ENCODE data around the gene FBXO47. TPM values are rescaled to one million over a fixed set of nuclear protein-coding genes. Genes with fewer than 3 reads are reported as not detected.
"Not testable (repeated sequence)": the region's sequence is repeated elsewhere in the genome, so short reads cannot be mapped to it uniquely, and the experiment has no call there.

The FBXO47 gene
- total and polyA plus RNA-seq, 8 donors: not detected

DNA sequence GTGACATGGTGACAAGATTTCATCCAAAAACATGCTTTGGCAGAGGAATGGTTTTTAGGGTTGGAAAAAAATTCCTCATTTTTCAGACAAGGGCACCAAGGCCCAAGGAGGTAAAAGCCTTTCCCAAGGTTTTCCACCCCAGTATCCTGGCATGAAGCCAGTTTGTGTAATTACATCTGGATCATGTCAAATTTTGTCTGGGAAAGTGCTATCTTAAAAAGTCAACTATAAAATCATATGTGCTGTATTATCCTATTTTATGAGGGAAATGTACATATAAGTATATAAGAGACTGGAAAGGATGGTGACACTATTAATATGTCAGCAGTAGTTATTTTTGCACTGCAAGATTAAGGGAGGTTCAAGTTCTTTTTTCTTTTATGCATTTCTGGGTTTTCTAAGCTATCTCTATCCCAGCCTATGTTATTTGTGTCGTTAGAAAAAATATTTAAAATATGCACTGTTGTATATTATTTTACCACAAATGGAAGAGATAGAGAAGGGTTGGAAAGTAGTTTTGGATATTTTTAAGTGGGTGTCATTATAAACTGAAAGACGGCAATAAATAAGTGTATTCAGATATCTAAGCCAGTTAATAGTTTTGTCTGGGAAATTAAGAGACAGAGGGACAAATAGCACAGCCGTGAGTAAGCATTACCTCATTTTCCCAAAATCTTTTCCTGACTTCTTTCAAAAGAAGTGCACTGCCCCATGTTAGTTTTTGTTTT, 13.5 kb upstream of the FBXO47 start:
- ATAC-seq: no peak
- no peak for DNase-seq
- no peak overlapping the region for H3K4me3 ChIP-seq
- peak overlapping the region in 1 of 2 donors; percentile 28 for H3K27ac ChIP-seq
- no peaks in the 10 kb centered on the region for H3K27me3 ChIP-seq
- intact Hi-C loops (cut with DNase I): loop anchor here in 1 of 2 donors (5.0 kb wide), 2 partner anchors 172 to 262 kb away; partner anchors contain the start of gene PLXDC1
- TF ChIP-seq, protein P1, sequence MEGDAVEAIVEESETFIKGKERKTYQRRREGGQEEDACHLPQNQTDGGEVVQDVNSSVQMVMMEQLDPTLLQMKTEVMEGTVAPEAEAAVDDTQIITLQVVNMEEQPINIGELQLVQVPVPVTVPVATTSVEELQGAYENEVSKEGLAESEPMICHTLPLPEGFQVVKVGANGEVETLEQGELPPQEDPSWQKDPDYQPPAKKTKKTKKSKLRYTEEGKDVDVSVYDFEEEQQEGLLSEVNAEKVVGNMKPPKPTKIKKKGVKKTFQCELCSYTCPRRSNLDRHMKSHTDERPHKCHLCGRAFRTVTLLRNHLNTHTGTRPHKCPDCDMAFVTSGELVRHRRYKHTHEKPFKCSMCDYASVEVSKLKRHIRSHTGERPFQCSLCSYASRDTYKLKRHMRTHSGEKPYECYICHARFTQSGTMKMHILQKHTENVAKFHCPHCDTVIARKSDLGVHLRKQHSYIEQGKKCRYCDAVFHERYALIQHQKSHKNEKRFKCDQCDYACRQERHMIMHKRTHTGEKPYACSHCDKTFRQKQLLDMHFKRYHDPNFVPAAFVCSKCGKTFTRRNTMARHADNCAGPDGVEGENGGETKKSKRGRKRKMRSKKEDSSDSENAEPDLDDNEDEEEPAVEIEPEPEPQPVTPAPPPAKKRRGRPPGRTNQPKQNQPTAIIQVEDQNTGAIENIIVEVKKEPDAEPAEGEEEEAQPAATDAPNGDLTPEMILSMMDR (IDR thresholded peaks at IDR 0.05): no peak
- no peaks in the 10 kb centered on the region for H3K36me3 ChIP-seq
- peaks cover 0 to 10% of the 10 kb centered on the region in 2 donors for H3K4me1 ChIP-seq
- H3K9me3 ChIP-seq: no peaks in the 10 kb centered on the region

DNA sequence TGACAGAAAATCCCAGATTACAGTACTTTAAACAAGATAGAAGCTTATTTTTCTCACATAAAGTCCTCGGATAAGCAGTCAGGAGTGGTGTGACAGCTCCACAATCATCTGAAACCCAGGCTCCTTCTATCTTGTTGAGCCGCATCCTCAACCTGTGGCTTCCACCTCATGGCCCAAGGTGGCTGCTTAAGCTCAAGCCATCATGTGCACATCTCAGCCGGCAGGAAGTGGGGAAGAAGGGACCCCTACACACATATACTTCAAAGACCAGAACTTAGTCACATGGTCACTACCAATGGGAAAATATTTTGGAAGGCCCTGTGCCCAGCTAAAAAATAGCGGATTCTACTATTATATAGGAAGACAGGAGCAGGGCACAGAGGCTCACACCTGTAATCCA, 11.0 kb upstream of the FBXO47 start:
- TF ChIP-seq, protein P1 (IDR thresholded peaks at IDR 0.05): no peak
- Histone ChIP-seq H3K4me3 (no peak overlapping the region), H3K36me3 (no peaks in the 10 kb centered on the region), H3K27me3 (no peaks in the 10 kb centered on the region), H3K27ac (no peak overlapping the region), H3K9me3 (no peaks in the 10 kb centered on the region), H3K4me1 (peaks cover 0 to 10% of the 10 kb centered on the region in 2 donors)
- intact Hi-C loops (cut with DNase I): no loop called here
- ATAC-seq (no peak), DNase-seq (no peak)

DNA sequence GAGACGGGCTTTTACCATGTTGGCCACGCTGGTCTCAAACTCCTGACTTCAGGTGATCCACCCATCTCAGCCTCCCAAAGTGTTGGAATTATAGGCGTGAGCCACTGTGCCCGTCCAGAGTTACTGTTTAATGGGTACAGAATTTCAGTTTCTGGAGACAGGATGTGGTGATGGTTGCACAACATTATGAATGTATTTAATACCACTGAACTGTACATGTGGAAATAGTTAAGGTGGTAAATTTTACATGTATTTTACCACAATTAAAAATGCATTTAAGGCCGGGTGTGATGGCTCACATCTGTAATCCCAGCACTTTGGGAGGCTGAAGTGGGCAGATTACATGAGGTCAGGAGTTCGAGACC, 9.0 kb upstream of the FBXO47 start:
- H3K4me3 ChIP-seq; H3K27me3 ChIP-seq; H3K27ac ChIP-seq; H3K4me1 ChIP-seq; intact Hi-C loops (cut with DNase I); H3K9me3 ChIP-seq; H3K36me3 ChIP-seq; DNase-seq: not testable (repeated sequence)
- ATAC-seq: peak; percentile 38

DNA sequence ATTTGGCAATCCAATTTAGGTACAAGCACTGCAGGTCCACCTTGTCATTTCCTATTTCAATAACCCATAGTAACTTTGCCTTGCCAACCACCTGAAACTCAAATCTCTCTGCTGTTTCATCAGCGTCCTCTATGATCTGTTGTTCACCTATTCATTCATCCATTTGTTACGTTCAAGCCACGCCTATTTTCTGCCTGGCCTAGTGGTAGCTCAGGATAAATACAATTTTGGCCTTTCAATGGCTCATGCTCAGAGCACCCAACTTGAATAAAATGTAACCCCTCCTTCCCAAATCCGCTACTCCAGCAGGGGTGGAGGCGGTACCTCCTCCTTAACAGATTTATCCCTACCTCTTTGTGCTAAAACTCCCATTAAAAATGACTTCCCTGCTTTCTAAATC, 3.6 kb upstream of the FBXO47 start:
- TF ChIP-seq, protein P1 (IDR thresholded peaks at IDR 0.05): no peak
- peaks cover 0 to 4% of the 10 kb centered on the region in 2 donors for H3K4me1 ChIP-seq
- no peak overlapping the region for H3K4me3 ChIP-seq
- H3K36me3 ChIP-seq: no peaks in the 10 kb centered on the region
- H3K27me3 ChIP-seq: no peaks in the 10 kb centered on the region
- H3K27ac ChIP-seq: no peak overlapping the region
- intact Hi-C loops (cut with DNase I): no loop called here
- no peak for DNase-seq
- no peaks in the 10 kb centered on the region for H3K9me3 ChIP-seq
- ATAC-seq: no peak

DNA sequence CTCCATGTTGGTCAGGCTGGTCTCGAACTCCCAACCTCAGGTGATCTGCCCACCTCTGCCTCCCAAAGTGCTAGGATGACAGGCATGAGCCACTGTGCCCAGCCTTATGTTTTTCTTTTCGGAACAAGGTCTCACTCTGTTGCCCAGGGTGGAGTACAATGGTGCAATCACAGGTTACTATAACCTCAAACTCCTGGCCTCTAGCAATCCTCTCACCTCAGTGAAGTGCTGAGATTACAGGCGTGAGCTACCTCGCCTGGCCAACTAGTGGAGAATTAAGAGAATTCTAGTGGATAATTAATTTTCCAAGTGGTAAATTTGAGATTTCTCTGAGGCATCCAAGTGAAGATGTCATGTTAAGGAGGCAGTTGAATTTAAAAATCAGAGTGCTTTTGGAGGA, 2.9 kb upstream of the FBXO47 start:
- ATAC-seq (peak; percentile 40), DNase-seq (no peak)
- TF ChIP-seq, protein P1 (IDR thresholded peaks at IDR 0.05): no peak
- Histone ChIP-seq H3K27ac (no peak overlapping the region), H3K36me3 (no peaks in the 10 kb centered on the region), H3K4me1 (peaks cover 0 to 3% of the 10 kb centered on the region in 2 donors), H3K27me3 (no peaks in the 10 kb centered on the region), H3K9me3 (no peaks in the 10 kb centered on the region), H3K4me3 (no peak overlapping the region)
- intact Hi-C loops (cut with DNase I): no loop called here

DNA sequence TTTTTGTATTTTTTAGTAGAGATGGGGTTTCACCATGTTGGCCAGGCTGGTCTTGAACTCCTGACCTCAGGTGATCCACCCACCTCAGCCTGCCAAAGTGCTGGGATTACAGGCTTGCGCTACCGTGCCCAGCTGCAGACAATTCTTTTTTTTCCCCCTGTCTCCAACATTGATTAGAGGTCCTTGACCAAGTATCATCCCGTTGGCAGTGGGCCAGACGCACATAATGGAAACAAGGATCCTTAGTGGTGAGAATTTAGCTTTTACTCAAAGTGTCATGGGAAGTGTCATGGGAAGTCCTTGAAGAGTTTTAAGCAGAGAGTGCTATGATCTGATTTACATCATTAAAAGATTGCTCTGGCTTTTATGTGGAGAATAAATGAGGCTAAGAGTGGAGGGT, 2.1 kb upstream of the FBXO47 start:
- TF ChIP-seq, protein P1 (IDR thresholded peaks at IDR 0.05): no peak
- ATAC-seq (no peak), DNase-seq (no peak)
- Histone ChIP-seq H3K4me3 (no peak overlapping the region), H3K36me3 (no peaks in the 10 kb centered on the region), H3K27me3 (no peaks in the 10 kb centered on the region), H3K4me1 (peaks cover 0 to 3% of the 10 kb centered on the region in 2 donors), H3K9me3 (no peaks in the 10 kb centered on the region), H3K27ac (no peak overlapping the region)
- intact Hi-C loops (cut with DNase I): no loop called here
